ENCODE measurements around the gene KCNK5.

Gene KCNK5

DNA sequence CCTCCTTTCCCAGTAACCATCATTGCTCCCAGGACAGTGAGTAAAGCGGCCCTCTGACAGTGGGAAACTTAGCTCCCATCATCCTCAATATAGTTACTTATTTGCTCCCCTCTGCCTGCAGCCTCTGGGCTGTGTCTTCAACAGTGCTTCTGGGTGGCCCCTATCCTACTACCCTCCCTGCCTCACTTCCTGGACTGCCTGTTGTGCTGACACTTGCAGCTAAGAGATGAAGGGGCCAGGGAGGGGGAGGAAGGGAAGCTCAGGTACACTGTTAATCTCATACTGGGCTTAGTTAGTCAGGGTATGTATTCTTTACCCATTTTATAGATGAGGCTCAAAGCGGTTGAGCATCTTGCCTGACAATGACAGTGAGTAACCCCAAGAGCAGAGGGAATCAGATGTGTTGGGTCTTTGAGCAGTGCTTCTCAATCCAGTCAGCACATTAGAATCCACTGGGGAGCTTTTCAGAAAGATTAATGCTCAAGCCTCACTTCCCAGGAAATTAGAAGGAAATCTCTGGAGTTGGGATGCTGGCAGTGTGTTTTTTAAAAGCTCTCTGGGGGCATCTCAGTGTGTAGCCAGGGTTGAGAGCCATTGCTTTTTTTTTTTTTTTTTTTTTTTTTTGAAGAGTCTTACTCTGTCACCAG, 27.1 kb upstream of the KCNK5 start:
- TF ChIP-seq TAF1 (IDR thresholded peaks at IDR 0.05; ENCODE audit: borderline replicate concordance, insufficient read depth, low read length): no peak

DNA sequence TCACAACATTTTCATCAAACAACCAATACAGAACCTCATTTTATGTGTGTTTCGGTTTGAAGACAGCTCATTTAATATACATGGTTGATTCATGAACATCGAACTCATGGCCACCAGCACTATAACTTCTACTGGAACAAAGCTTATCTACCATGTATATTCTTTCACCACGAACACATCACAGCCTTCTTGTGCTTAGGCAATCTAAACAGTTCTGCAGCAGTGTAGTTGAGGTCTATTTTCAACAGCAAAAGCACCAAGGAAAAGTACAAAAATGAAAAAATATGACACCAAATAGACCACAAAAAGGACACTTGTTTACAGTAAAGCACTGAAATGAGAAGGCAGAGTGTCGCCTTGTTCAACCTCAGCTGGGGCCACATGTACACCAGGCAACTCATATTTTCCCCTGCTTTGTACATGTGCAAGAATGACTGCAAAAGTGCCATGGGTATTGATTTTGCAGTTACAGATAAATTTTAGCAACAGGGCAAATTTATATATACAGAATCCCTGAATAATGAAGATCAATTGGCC, 25.8 kb upstream of the KCNK5 start:
- TF ChIP-seq POLR2AphosphoS5 (IDR thresholded peaks at IDR 0.05; ENCODE audit: low read depth, low read length) (no peak), TAF1 (IDR thresholded peaks at IDR 0.05; ENCODE audit: borderline replicate concordance, insufficient read depth, low read length) (no peak), SIN3A (IDR thresholded peaks at IDR 0.05; ENCODE audit: borderline replicate concordance, insufficient read depth, low read length) (no peak), FOXP2 (optimal IDR thresholded peaks at IDR 0.05; ENCODE audit: borderline replicate concordance, extremely low read depth, extremely low read length, insufficient read depth) (no peak)
- TF ChIP-seq, protein P1, sequence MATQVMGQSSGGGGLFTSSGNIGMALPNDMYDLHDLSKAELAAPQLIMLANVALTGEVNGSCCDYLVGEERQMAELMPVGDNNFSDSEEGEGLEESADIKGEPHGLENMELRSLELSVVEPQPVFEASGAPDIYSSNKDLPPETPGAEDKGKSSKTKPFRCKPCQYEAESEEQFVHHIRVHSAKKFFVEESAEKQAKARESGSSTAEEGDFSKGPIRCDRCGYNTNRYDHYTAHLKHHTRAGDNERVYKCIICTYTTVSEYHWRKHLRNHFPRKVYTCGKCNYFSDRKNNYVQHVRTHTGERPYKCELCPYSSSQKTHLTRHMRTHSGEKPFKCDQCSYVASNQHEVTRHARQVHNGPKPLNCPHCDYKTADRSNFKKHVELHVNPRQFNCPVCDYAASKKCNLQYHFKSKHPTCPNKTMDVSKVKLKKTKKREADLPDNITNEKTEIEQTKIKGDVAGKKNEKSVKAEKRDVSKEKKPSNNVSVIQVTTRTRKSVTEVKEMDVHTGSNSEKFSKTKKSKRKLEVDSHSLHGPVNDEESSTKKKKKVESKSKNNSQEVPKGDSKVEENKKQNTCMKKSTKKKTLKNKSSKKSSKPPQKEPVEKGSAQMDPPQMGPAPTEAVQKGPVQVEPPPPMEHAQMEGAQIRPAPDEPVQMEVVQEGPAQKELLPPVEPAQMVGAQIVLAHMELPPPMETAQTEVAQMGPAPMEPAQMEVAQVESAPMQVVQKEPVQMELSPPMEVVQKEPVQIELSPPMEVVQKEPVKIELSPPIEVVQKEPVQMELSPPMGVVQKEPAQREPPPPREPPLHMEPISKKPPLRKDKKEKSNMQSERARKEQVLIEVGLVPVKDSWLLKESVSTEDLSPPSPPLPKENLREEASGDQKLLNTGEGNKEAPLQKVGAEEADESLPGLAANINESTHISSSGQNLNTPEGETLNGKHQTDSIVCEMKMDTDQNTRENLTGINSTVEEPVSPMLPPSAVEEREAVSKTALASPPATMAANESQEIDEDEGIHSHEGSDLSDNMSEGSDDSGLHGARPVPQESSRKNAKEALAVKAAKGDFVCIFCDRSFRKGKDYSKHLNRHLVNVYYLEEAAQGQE (IDR thresholded peaks at IDR 0.05; ENCODE audit: insufficient read depth in 1 of 2, low read depth in 2 of 2, low read length in 2 of 2): no peak

DNA sequence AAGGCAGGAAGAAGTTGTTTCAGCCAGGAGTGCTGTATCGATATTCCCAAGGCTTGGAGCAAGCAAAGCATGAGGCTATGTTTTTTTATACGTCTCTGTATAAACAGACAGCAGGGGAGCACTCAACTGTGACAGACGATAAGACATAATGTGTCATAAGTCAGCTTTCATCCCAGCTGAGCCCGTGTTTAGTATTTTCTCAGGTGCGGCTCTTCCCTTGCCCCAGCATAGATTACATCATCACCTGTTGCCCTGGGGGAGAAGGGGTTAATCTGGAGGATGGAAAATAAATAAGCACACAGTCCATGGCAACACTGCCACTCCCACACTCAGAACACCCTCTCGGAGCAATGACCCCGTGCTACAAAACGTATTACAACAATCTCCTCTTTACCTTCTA, 22.1 kb upstream of the KCNK5 start:
- TF ChIP-seq SIN3A (IDR thresholded peaks at IDR 0.05; ENCODE audit: borderline replicate concordance, insufficient read depth, low read length) (peak; percentile 38; the same call in 1 of the 2 replicates), FOXP2 (optimal IDR thresholded peaks at IDR 0.05; ENCODE audit: borderline replicate concordance, extremely low read depth, extremely low read length, insufficient read depth) (no peak), TAF1 (IDR thresholded peaks at IDR 0.05; ENCODE audit: borderline replicate concordance, insufficient read depth, low read length) (no peak), POLR2AphosphoS5 (IDR thresholded peaks at IDR 0.05; ENCODE audit: low read depth, low read length) (no peak; the same call in 1 of the 2 replicates)
- TF ChIP-seq, protein P1 (IDR thresholded peaks at IDR 0.05; ENCODE audit: insufficient read depth in 1 of 2, low read depth in 2 of 2, low read length in 2 of 2): peak in 1 of 2 experiments; percentile 57; a peak in 1 of 4 replicates

DNA sequence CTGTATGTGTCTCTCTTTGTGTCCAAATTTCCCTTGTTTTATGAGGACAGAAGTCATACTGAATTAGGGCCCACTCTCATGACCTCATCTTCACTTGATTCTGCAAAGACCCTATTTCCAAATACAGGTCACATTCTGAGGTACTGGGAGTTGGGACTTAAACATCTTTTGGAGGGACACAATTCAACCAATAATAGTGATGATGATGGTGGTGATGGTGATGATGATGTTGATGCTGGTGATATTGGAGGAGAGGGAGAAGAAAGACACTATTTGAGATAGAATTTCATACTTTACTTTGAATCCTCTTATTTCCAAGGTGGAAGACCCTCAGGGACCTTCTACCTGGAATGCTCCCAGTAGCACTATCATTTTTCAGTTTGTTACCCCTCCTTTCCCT, 21.2 kb upstream of the KCNK5 start:
- TF ChIP-seq POLR2AphosphoS5 (IDR thresholded peaks at IDR 0.05; ENCODE audit: low read depth, low read length) (no peak), FOXP2 (optimal IDR thresholded peaks at IDR 0.05; ENCODE audit: borderline replicate concordance, extremely low read depth, extremely low read length, insufficient read depth) (no peak), SIN3A (IDR thresholded peaks at IDR 0.05; ENCODE audit: borderline replicate concordance, insufficient read depth, low read length) (no peak)
- TF ChIP-seq, protein P1 (IDR thresholded peaks at IDR 0.05; ENCODE audit: insufficient read depth in 1 of 2, low read depth in 2 of 2, low read length in 2 of 2): no peak

DNA sequence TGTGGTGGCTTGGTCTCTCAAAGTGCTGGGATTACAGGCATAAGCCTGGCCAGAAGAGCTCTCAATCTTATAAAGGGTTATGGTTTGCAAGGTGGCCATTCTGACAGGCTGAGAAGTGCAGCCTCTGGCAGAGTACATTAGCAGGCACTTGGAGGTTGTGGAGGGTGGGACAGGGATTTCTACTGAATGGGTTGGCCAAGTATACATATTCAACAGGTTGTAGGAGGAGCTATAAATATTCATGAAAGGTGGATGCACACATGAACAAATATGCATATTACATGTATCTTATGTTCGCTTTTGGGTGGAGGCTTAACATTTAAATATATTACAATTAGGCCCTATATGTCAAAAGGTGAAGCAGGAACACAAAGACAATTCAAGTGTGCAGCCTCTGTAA, 20.0 kb upstream of the KCNK5 start:
- TF ChIP-seq TAF1 (IDR thresholded peaks at IDR 0.05; ENCODE audit: borderline replicate concordance, insufficient read depth, low read length) (no peak), SIN3A (IDR thresholded peaks at IDR 0.05; ENCODE audit: borderline replicate concordance, insufficient read depth, low read length) (no peak), FOXP2 (optimal IDR thresholded peaks at IDR 0.05; ENCODE audit: borderline replicate concordance, extremely low read depth, extremely low read length, insufficient read depth) (no peak), POLR2AphosphoS5 (IDR thresholded peaks at IDR 0.05; ENCODE audit: low read depth, low read length) (no peak)
- TF ChIP-seq, protein P1 (IDR thresholded peaks at IDR 0.05; ENCODE audit: insufficient read depth in 1 of 2, low read depth in 2 of 2, low read length in 2 of 2): no peak

Measured in PFSK-1 (cell line).